Measurements from ENCODE around the gene VPS4B. TPM values are rescaled to one million over a fixed set of nuclear protein-coding genes. Genes with fewer than 3 reads are reported as not detected.
"Not testable (repeated sequence)": the region's sequence is repeated elsewhere in the genome, so short reads cannot be mapped to it uniquely, and the experiment has no call there.

VPS4B gene
- total RNA-seq = 41.0 TPM

GRCh38 chr18:63422087-63422863, at the start of gene VPS4B:
TSS of gene VPS4B (minus strand) at chr18:63422476. CDS start at chr18:63422259, 217 bp downstream.
- peak; percentile 99 for DNase-seq

- no peak for DNase-seq
These were observed 48.5 kb upstream of the VPS4B start for GRCh38 chr18:63470751-63471150.

- no peak for DNase-seq
These were observed 46.3 kb upstream of the VPS4B start for GRCh38 chr18:63468575-63468974.

GRCh38 chr18:63467699-63468098, 45.4 kb upstream of the VPS4B start:
- DNase-seq = no peak

GRCh38 chr18:63465059-63465458, 42.8 kb upstream of the VPS4B start:
- no peak for DNase-seq

- no peak for DNase-seq
These were observed 42.2 kb upstream of the VPS4B start for GRCh38 chr18:63464434-63464833.

GRCh38 chr18:63460414-63460813, 38.1 kb upstream of the VPS4B start:
- DNase-seq = no peak

- no peak for DNase-seq
These were observed 35.7 kb upstream of the VPS4B start for GRCh38 chr18:63457977-63458376.

- DNase-seq = no peak
These were observed 32.2 kb upstream of the VPS4B start for GRCh38 chr18:63454497-63454896.

GRCh38 chr18:63452751-63453150, 30.5 kb upstream of the VPS4B start:
- not testable (repeated sequence) for DNase-seq

- no peak for DNase-seq
These were observed 29.8 kb upstream of the VPS4B start for GRCh38 chr18:63451799-63452660.

- DNase-seq = no peak
These were observed 27.1 kb upstream of the VPS4B start for GRCh38 chr18:63449426-63449825.

GRCh38 chr18:63447066-63447465, 24.8 kb upstream of the VPS4B start:
- DNase-seq = no peak

GRCh38 chr18:63446266-63446665, 24.0 kb upstream of the VPS4B start:
- no peak for DNase-seq

GRCh38 chr18:63445037-63445436, 22.8 kb upstream of the VPS4B start:
- no peak for DNase-seq

GRCh38 chr18:63444580-63444979, 22.3 kb upstream of the VPS4B start:
- no peak for DNase-seq

- no peak for DNase-seq
These were observed 21.6 kb upstream of the VPS4B start for GRCh38 chr18:63443829-63444228.

- no peak for DNase-seq
These were observed 18.6 kb upstream of the VPS4B start for GRCh38 chr18:63440881-63441280.

- DNase-seq = no peak
These were observed 17.9 kb upstream of the VPS4B start for GRCh38 chr18:63440219-63440618.

- DNase-seq = peak; percentile 8
These were observed 17.1 kb upstream of the VPS4B start for GRCh38 chr18:63439334-63439733.

- DNase-seq = no peak
These were observed 15.9 kb upstream of the VPS4B start for GRCh38 chr18:63438181-63438580.

GRCh38 chr18:63433334-63433866, 11.1 kb upstream of the VPS4B start:
- no peak for DNase-seq

GRCh38 chr18:63431180-63431579, 8.9 kb upstream of the VPS4B start:
- DNase-seq = no peak

Measured in occipital lobe (tissue), 2 donors.